Measurements from ENCODE around the gene ITIH1. TPM values are rescaled to one million over a fixed set of nuclear protein-coding genes. Genes with fewer than 3 reads are reported as not detected.
A peak's percentile ranks its signal among the peaks of the same experiment; 100 is the strongest.

ITIH1 gene
- total and polyA plus RNA-seq, 9 of the 15 experiments (the other 6 are each of a cell fraction or from before 2014, with no cell fraction given) = 0.31 TPM; not detected in 8

GRCh38 chr3:52792413-52792812 lies 15.0 kb downstream of the ITIH1 start:
- peak; percentile 77 for ATAC-seq
- Histone ChIP-seq H2AFZ (ENCODE audit: low read depth, low read length) (no peak overlapping the region; the same call in 1 of the 2 replicates), H3K4me1 (replicated peaks in 1 of 2; ENCODE audit: control insufficient read depth in 2 of 2, insufficient read depth in 2 of 2, low read length in 2 of 2) (peaks cover 0 to 8% of the 10 kb centered on the region in 2 experiments; a peak in 2 of 5 replicates), H3K9me3 (replicated peaks; ENCODE audit: control insufficient read depth, insufficient read depth, low read depth, low read length) (no peaks in the 10 kb centered on the region), H3K36me3 (ENCODE audit: control insufficient read depth, insufficient read depth, low read length) (no peaks in the 10 kb centered on the region), H3K9ac (ENCODE audit: insufficient read depth in 1 of 2, low read depth in 2 of 2, low read length in 2 of 2) (no peak overlapping the region), H3K4me3 (no peak overlapping the region), H3K4me2 (ENCODE audit: insufficient read depth, low read length) (no peak overlapping the region), H3K27me3 (ENCODE audit: control insufficient read depth in 2 of 2, insufficient read depth in 2 of 2, low read length in 2 of 2) (peaks cover 0 to 21% of the 10 kb centered on the region in 2 experiments; a peak in 3 of 5 replicates), H3K27ac (ENCODE audit: extremely low read depth, low read depth, low read length) (no peak overlapping the region), H4K20me1 (replicated peaks; ENCODE audit: control insufficient read depth, insufficient read depth, low read length) (no peaks in the 10 kb centered on the region), H3K9me1 (ENCODE audit: control insufficient read depth, insufficient read depth, low read length) (no peaks in the 10 kb centered on the region), H3K79me2 (ENCODE audit: control insufficient read depth, insufficient read depth, low read length) (no peaks in the 10 kb centered on the region)
- intact Hi-C loops (cut with micrococcal nuclease) (no loop called here), in situ Hi-C loops (cut with MboI) (no loop called here)
- FAIRE-seq = no peak
- BruUV-seq (replicated peaks) = no TSS peak
- TF ChIP-seq ZNF384 (IDR thresholded peaks at IDR 0.05; ENCODE audit: low read depth, low read length) (no peak), CTCF (IDR thresholded peaks at IDR 0.05 in 2 of 3, conservative IDR thresholded peaks at IDR 0.05 in 1 of 3; ENCODE audit: insufficient read depth in 2 of 3, low read depth in 1 of 3, low read length in 3 of 3) (peak; percentile 40 to 61 (median 41); a peak in 5 of 6 replicates), CTCFL (IDR thresholded peaks at IDR 0.05; ENCODE audit: borderline replicate concordance, insufficient read depth, low read depth, low read length, poor library complexity, severe bottlenecking) (peak; percentile 17)
- peak; percentile 24 to 55 (median 42) for DNase-seq (ENCODE audit: extremely low read depth in 1 of 4, low spot score in 3 of 4)
- POLR2A ChIA-PET = interaction anchor here (0.6 to 1.9 kb wide), 2 partner anchors 21 to 34 kb away, joined by 3 to 7 read pairs; partner anchors contain the start of gene NEK4
- CTCF ChIA-PET (ENCODE audit: low intra/inter-chr PET ratio) = no interaction called here
- 36% methylated on average over 7 of the region's 7 CpGs for WGBS (ENCODE audit: insufficient coverage, low coverage, missing lambda C conversion rate)
